ENCODE measurements around the gene SAPCD1.

Gene SAPCD1

DNA sequence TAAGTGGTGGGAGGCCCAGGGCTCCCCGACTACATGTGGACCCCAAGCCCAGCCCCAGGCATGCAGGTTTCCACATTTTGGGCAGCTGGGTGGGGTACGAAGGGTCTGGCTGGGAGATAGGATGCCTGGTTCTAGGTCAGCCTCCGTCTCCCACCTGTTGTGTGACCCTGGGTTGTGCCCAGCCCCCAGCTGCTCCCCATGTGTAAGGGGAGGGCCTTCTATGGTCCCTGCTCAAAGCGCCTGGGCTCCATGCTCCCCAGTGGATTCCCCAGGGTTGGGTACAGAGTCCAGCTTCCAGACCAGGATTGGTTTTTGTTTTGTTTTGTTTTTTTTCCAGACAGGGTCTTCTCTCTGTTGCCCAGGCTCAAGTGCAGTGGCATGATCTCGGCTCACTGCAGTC is 15.7 kb downstream of the SAPCD1 start:
- H3K27ac ChIP-seq (ENCODE audit: insufficient read depth, low read depth, low read length, poor library complexity, severe bottlenecking) = no peak overlapping the region
- H3K9me3 ChIP-seq (ENCODE audit: control insufficient read depth, low read length) = no peaks in the 10 kb centered on the region
- H3K4me3 ChIP-seq (ENCODE audit: insufficient read depth, low read depth, low read length) = no peak overlapping the region
- H3K4me1 ChIP-seq (ENCODE audit: control insufficient read depth, insufficient read depth, low read length) = peaks cover 6% of the 10 kb centered on the region
- no peaks in the 10 kb centered on the region for H3K27me3 ChIP-seq (ENCODE audit: control insufficient read depth, insufficient read depth, low read length, poor library complexity, severe bottlenecking)
- peaks cover 28% of the 10 kb centered on the region for H3K36me3 ChIP-seq (ENCODE audit: control insufficient read depth, insufficient read depth, low read length)
- WGBS, 2 experiments = 93 to 97% methylated on average over 5 of the region's 5 CpGs

DNA sequence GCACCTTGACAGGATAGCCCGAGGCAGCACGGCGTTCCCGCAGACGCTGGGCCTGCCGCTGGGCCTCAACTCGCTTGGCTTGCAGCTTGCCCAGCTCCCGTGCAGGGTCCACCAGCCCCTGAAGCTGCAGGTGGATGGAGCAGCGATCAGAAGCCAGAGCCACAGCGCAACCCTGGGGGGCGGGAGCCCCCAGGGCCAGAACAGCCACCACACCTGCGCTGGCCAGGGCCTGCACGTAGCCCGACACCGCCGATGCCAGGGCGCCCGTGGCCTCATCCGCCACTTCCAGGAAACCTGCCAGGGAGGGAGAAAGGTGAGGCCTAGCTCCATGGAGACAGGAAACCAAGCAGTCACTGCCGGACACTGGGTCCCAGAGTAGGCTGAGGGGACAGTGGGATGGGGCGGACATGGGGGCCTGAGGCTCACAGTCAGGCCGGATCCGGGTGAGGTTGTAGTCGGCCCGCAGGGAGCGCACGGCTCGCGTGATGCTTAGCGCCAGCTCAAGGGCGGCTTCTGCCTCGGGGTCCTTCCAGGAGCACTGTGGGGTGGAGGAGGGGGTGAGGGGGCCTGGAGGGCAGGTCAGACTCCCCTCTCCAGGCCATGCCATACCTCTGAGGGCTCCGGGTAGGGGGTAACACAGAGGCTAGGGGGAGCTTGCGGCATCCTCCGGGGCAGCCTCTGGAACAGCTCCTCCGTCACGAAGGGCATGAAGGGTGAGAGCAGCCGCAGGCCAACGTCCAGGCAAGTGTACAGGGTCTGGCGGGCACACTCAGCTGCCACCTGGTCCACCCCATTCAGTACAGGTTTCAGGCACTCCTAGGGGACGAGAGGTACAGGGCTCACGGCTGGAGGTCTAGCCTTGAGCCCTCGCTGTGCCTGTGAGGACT is 16.8 kb downstream of the SAPCD1 start:
- Histone ChIP-seq H3K4me3 (ENCODE audit: insufficient read depth, low read depth, low read length) (no peak overlapping the region), H3K27ac (ENCODE audit: insufficient read depth, low read depth, low read length, poor library complexity, severe bottlenecking) (no peak overlapping the region), H3K36me3 (ENCODE audit: control insufficient read depth, insufficient read depth, low read length) (peaks cover 28% of the 10 kb centered on the region), H3K9me3 (ENCODE audit: control insufficient read depth, low read length) (no peaks in the 10 kb centered on the region), H3K27me3 (ENCODE audit: control insufficient read depth, insufficient read depth, low read length, poor library complexity, severe bottlenecking) (no peaks in the 10 kb centered on the region), H3K4me1 (ENCODE audit: control insufficient read depth, insufficient read depth, low read length) (peaks cover 6% of the 10 kb centered on the region)
- WGBS, 2 experiments = 96% methylated on average over 43 of the region's 43 CpGs

DNA sequence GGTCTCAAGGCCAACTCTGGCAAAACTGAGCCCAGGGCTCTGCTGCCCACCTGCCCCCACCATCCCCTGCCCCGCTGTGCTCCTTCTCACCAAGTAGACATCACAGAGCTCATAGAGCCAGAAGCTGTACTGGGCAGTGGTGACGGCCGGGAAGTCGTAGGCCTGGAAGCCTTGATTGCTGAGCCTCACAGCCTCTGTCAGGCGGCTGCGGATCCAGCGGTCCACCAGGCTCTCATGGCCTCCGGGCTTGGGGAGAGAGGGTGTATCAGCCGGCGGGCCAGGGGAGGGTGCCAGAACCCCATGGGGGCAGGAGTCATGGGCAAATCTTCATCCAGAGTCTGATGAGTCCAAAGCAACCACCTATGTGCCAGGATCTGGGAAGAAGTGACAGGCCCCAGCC is 17.5 kb downstream of the SAPCD1 start:
- H3K4me1 ChIP-seq (ENCODE audit: control insufficient read depth, insufficient read depth, low read length) = peaks cover 6% of the 10 kb centered on the region
- H3K36me3 ChIP-seq (ENCODE audit: control insufficient read depth, insufficient read depth, low read length) = peaks cover 28% of the 10 kb centered on the region
- no peaks in the 10 kb centered on the region for H3K9me3 ChIP-seq (ENCODE audit: control insufficient read depth, low read length)
- no peaks in the 10 kb centered on the region for H3K27me3 ChIP-seq (ENCODE audit: control insufficient read depth, insufficient read depth, low read length, poor library complexity, severe bottlenecking)
- H3K27ac ChIP-seq (ENCODE audit: insufficient read depth, low read depth, low read length, poor library complexity, severe bottlenecking) = no peak overlapping the region
- 96 to 97% methylated on average over 10 of the region's 10 CpGs for WGBS, 2 experiments
- H3K4me3 ChIP-seq (ENCODE audit: insufficient read depth, low read depth, low read length) = no peak overlapping the region

DNA sequence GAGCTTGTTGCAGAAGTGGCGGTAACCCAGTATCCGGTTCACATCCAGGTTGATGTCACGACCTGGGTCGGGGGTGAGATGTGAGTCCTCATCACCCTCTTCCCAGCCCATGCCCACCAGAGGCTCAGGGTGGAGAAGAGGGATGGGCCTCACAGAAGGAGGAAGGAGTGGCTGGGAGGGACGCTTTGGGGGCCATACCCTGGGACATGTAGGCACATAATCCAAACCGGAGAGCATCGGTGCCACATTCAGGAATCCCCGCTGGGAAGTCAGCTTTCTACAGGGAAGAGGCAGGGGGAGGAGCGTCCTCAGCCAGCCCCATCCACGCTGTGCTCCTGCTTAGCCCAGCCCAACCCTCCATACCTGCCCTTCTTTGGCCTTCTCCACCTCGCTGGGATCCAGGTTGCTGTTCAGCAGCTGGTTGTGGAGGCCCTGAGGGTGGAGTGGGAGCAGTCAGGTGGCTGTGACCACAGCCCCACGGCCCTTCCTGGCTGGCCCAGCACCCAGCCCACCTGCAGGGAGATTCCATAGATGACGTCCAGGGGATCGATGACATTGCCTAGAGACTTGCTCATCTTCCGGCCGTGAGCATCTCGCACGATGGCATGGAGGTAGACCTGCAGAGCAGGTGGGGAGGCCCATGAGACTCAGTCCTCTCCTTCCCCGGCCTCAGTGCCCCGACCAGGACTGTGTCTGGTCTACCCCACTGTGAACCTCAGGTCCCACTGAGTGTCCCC is 18.2 kb downstream of the SAPCD1 start:
- H3K27ac ChIP-seq (ENCODE audit: insufficient read depth, low read depth, low read length, poor library complexity, severe bottlenecking) = no peak overlapping the region
- no peaks in the 10 kb centered on the region for H3K9me3 ChIP-seq (ENCODE audit: control insufficient read depth, low read length)
- H3K4me3 ChIP-seq (ENCODE audit: insufficient read depth, low read depth, low read length) = no peak overlapping the region
- peaks cover 6% of the 10 kb centered on the region for H3K4me1 ChIP-seq (ENCODE audit: control insufficient read depth, insufficient read depth, low read length)
- peaks cover 28% of the 10 kb centered on the region for H3K36me3 ChIP-seq (ENCODE audit: control insufficient read depth, insufficient read depth, low read length)
- H3K27me3 ChIP-seq (ENCODE audit: control insufficient read depth, insufficient read depth, low read length, poor library complexity, severe bottlenecking) = no peaks in the 10 kb centered on the region
- 95 to 96% methylated on average over 20 of the region's 20 CpGs for WGBS, 2 experiments

- H3K27ac ChIP-seq (ENCODE audit: insufficient read depth, low read depth, low read length, poor library complexity, severe bottlenecking) = no peak overlapping the region
- no peaks in the 10 kb centered on the region for H3K27me3 ChIP-seq (ENCODE audit: control insufficient read depth, insufficient read depth, low read length, poor library complexity, severe bottlenecking)
- H3K9me3 ChIP-seq (ENCODE audit: control insufficient read depth, low read length) = no peaks in the 10 kb centered on the region
- peaks cover 28% of the 10 kb centered on the region for H3K36me3 ChIP-seq (ENCODE audit: control insufficient read depth, insufficient read depth, low read length)
- no peak overlapping the region for H3K4me3 ChIP-seq (ENCODE audit: insufficient read depth, low read depth, low read length)
- WGBS, 2 experiments = 95% methylated on average over 23 of the region's 23 CpGs
- H3K4me1 ChIP-seq (ENCODE audit: control insufficient read depth, insufficient read depth, low read length) = peaks cover 6% of the 10 kb centered on the region
These were observed 19.0 kb downstream of the SAPCD1 start for GRCh38 chr6:31781244-31782125.

DNA sequence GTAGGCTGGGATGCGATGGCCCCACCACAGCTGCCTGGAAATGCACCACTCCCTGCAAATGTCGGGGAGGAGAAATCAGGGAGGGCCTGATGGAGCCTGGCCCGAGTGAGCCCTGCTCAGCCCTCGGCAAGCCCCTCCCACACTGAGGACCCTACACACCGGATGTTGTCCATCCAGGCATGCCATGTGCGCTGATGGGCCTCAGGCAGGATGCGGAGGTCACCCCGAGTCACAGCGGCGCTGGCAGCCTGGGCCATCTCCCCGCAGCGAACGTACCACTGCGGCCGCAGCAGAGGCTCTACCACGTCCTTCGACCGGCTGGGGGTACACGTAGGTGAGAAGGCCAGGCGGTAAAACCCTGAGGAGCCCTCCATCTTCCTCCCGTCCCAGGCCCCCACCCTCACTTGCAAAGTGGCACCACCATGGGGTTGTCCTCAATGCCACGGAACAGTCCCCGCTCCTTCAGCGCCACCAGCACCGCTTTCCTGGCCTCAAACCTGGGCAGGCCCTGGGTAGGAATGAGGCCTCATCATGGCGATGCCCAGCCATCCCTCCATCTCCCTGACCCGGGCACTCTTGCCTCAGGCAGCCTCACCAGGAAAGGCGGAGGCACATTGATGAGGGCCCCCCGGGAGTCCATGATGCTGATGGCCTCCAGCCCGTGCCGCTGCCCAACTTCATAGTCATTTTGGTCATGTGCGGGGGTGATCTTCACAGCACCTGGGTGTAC is 19.8 kb downstream of the SAPCD1 start:
- 96% methylated on average over 32 of the region's 32 CpGs for WGBS, 2 experiments

DNA sequence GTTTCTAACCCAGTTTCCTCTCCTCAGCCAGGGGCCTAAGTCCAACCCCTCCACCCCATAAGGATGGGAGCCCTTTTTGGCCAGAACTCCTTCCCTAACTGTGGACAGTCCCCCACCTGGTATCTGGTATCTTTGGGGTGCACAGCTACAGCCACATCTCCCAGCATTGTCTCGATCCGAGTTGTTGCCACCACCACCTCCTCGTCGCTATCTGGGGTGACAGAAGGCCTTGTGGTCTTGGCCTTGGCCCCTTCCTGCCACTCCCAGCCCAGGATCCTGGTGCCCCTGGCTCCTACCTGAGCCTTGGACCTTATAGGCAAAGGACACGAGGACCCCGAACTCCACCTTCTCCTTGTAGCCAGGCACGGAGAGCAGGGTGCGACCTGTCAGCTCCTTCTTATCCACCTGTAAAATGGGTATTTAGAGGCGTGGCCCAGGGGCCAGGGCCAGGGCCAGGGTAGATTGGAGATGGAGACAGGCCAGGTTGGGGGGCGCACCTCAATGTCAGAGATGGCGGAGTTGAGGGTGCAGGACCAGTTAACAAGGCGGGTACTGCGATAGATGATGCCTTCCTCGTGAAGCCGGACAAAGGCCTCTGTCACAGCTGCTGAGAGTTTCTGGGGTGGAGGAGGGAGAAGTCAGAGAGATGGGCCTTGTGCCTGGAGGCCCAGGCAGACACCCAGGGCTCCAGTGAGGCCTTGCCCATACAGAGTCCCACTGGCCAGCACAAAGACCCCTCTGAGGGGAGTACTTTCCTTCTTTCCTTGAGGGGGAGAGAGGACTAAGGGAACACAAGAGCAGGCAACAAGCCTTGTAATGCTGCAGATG is 21.9 kb downstream of the SAPCD1 start:
- Histone ChIP-seq H3K27ac (ENCODE audit: insufficient read depth, low read depth, low read length, poor library complexity, severe bottlenecking) (no peak overlapping the region), H3K36me3 (ENCODE audit: control insufficient read depth, insufficient read depth, low read length) (peaks cover 20% of the 10 kb centered on the region)

More for the DNA sequence above, 19.8 kb downstream of the SAPCD1 start:
- Histone ChIP-seq H3K36me3 (ENCODE audit: control insufficient read depth, insufficient read depth, low read length) (peaks cover 28% of the 10 kb centered on the region), H3K27me3 (ENCODE audit: control insufficient read depth, insufficient read depth, low read length, poor library complexity, severe bottlenecking) (no peaks in the 10 kb centered on the region), H3K9me3 (ENCODE audit: control insufficient read depth, low read length) (no peaks in the 10 kb centered on the region), H3K4me1 (ENCODE audit: control insufficient read depth, insufficient read depth, low read length) (no peaks in the 10 kb centered on the region), H3K4me3 (ENCODE audit: insufficient read depth, low read depth, low read length) (no peak overlapping the region), H3K27ac (ENCODE audit: insufficient read depth, low read depth, low read length, poor library complexity, severe bottlenecking) (no peak overlapping the region)

GRCh38 chr6:31785475-31785874 is 23.0 kb downstream of the SAPCD1 start:
- 95 to 96% methylated on average over 11 of the region's 11 CpGs for WGBS, 2 experiments
- peaks cover 13% of the 10 kb centered on the region for H3K36me3 ChIP-seq (ENCODE audit: control insufficient read depth, insufficient read depth, low read length)
- H3K27ac ChIP-seq (ENCODE audit: insufficient read depth, low read depth, low read length, poor library complexity, severe bottlenecking) = no peak overlapping the region

More for the DNA sequence above, 21.9 kb downstream of the SAPCD1 start:
- 95 to 97% methylated on average over 15 of the region's 15 CpGs for WGBS, 2 experiments
- no peaks in the 10 kb centered on the region for H3K9me3 ChIP-seq (ENCODE audit: control insufficient read depth, low read length)
- no peaks in the 10 kb centered on the region for H3K4me1 ChIP-seq (ENCODE audit: control insufficient read depth, insufficient read depth, low read length)
- no peaks in the 10 kb centered on the region for H3K27me3 ChIP-seq (ENCODE audit: control insufficient read depth, insufficient read depth, low read length, poor library complexity, severe bottlenecking)
- no peak overlapping the region for H3K4me3 ChIP-seq (ENCODE audit: insufficient read depth, low read depth, low read length)

More at GRCh38 chr6:31785475-31785874, 23.0 kb downstream of the SAPCD1 start:
- no peaks in the 10 kb centered on the region for H3K9me3 ChIP-seq (ENCODE audit: control insufficient read depth, low read length)
- H3K4me1 ChIP-seq (ENCODE audit: control insufficient read depth, insufficient read depth, low read length) = no peaks in the 10 kb centered on the region
- H3K4me3 ChIP-seq (ENCODE audit: insufficient read depth, low read depth, low read length) = no peak overlapping the region
- H3K27me3 ChIP-seq (ENCODE audit: control insufficient read depth, insufficient read depth, low read length, poor library complexity, severe bottlenecking) = no peaks in the 10 kb centered on the region

Measured in ectodermal cell (in vitro differentiated cells).